ENCODE data around the gene ARL6IP4.

ARL6IP4 gene

DNA sequence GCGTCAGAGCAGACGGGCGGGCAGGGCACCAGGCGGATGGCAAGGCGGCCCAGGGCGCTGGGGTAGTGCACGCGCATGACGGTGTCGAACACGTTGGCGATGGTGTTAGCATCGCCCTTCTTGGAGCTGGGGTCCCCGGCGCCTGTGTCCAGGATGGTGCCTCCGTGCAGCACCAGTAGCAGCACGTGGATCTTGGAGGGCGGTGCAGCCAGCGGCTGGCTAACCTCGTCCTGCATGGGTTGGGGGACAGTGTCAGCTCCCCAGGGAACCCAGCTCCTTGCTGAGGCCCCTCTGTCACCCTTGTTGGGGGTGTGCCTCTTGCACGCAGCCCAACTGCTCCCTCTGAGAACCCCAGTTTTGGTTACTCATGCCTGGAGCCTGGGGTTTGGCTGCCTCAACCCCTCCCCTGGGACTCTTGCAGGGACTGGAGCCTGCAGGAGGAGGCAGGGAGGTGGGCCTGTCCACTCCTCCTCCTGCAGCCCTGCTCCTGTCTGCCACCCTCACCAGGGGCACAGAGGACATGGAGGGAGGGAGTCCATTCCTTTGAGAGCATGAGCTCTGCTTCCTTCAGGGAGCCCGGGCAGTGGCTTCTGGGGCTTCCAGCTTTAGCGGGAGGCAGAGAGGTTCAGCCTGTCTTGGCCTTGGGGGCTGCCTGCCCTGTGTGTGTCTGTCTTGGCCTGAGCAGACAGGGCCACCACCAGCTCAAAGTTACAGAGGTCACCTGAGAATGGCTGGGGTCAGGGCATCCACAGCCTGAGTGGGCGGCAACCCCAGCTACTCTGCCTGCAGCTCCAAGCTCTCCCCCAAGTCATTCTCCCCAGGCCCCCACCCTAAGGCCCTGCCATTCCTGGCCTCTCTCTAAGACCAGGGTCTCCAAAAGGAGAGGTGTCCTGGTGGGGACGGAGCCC is 17.1 kb downstream of the ARL6IP4 start:
- H3K36me3 ChIP-seq (ENCODE audit: control insufficient read depth, insufficient read depth, low read length): no peaks in the 10 kb centered on the region
- TF ChIP-seq, protein P1, sequence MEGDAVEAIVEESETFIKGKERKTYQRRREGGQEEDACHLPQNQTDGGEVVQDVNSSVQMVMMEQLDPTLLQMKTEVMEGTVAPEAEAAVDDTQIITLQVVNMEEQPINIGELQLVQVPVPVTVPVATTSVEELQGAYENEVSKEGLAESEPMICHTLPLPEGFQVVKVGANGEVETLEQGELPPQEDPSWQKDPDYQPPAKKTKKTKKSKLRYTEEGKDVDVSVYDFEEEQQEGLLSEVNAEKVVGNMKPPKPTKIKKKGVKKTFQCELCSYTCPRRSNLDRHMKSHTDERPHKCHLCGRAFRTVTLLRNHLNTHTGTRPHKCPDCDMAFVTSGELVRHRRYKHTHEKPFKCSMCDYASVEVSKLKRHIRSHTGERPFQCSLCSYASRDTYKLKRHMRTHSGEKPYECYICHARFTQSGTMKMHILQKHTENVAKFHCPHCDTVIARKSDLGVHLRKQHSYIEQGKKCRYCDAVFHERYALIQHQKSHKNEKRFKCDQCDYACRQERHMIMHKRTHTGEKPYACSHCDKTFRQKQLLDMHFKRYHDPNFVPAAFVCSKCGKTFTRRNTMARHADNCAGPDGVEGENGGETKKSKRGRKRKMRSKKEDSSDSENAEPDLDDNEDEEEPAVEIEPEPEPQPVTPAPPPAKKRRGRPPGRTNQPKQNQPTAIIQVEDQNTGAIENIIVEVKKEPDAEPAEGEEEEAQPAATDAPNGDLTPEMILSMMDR (IDR thresholded peaks at IDR 0.05; ENCODE audit: insufficient read depth, low read length, poor library complexity, severe bottlenecking): no peak
- no peak for DNase-seq (ENCODE audit: extremely low read depth, insufficient read length)
- no peaks in the 10 kb centered on the region; the same call in 1 of the 2 replicates for H3K27me3 ChIP-seq (replicated peaks; ENCODE audit: control insufficient read depth, insufficient read depth, low read length)
- no peak overlapping the region for H3K4me3 ChIP-seq (replicated peaks; ENCODE audit: low read depth, low read length)

DNA sequence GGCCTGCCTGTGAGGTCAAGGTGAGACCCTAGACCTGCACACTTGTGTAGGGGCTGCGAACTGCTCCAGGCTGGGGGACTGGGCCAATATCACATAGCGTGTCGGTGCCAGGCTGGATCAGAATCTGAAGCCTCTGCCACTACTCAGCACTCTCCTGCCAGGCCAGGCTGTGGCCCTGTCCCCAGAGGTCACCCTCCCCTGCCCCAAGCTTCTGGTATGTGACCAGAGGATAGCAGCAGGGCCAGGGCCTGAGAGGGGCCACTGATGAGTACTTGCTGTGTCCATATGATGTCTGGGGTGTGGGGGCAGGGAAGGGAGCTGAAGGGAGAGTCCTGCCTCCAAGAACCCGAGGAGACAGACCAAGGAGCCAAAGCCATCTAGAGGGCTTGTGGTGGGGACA is 17.8 kb downstream of the ARL6IP4 start:
- no peak for DNase-seq (ENCODE audit: extremely low read depth, insufficient read length)
- H3K27me3 ChIP-seq (replicated peaks; ENCODE audit: control insufficient read depth, insufficient read depth, low read length): no peaks in the 10 kb centered on the region; the same call in 1 of the 2 replicates
- TF ChIP-seq, protein P1 (IDR thresholded peaks at IDR 0.05; ENCODE audit: insufficient read depth, low read length, poor library complexity, severe bottlenecking): no peak
- no peak overlapping the region for H3K4me3 ChIP-seq (replicated peaks; ENCODE audit: low read depth, low read length)
- H3K36me3 ChIP-seq (ENCODE audit: control insufficient read depth, insufficient read depth, low read length): no peaks in the 10 kb centered on the region

DNA sequence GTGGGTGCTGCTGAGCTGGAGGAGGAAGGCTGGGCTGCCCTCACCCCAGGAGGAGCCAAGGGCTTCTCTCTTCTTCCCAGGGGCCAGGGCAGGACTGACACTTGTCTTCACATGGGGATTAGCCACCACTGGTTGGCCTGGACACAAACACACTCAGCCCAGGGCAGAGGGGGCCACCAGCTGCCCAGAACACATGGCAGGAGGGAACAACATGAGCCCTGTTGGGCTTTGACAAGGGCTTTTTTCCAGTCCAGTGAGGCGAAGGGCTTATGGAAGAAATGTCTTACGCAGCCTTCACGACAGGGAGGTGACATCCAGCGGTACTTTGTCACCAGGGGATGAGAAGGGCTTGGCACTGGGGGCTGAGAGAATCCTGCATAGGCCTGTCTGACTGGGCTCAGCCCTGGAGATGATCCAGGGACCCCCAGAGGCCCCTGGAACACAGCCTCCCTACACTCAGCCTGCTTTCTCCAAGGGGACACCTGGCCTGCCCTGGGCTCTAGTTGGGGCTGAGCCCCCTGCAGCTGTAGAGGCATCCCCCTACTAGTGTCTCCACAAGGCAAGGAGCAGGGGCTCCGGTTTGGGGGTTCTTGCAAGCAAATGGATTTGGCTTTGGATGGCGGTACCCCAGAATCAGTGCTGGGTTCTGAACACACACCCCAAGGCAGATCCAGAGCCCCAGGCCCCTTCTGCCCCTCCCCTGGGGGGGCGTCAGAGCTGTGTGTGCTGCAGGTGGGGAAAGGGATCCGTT is 18.9 kb downstream of the ARL6IP4 start:
- Histone ChIP-seq H3K27me3 (replicated peaks; ENCODE audit: control insufficient read depth, insufficient read depth, low read length) (no peaks in the 10 kb centered on the region; the same call in 1 of the 2 replicates), H3K4me3 (replicated peaks; ENCODE audit: low read depth, low read length) (no peak overlapping the region), H3K36me3 (ENCODE audit: control insufficient read depth, insufficient read depth, low read length) (no peaks in the 10 kb centered on the region)
- DNase-seq (ENCODE audit: extremely low read depth, insufficient read length): no peak
- TF ChIP-seq, protein P1 (IDR thresholded peaks at IDR 0.05; ENCODE audit: insufficient read depth, low read length, poor library complexity, severe bottlenecking): no peak

DNA sequence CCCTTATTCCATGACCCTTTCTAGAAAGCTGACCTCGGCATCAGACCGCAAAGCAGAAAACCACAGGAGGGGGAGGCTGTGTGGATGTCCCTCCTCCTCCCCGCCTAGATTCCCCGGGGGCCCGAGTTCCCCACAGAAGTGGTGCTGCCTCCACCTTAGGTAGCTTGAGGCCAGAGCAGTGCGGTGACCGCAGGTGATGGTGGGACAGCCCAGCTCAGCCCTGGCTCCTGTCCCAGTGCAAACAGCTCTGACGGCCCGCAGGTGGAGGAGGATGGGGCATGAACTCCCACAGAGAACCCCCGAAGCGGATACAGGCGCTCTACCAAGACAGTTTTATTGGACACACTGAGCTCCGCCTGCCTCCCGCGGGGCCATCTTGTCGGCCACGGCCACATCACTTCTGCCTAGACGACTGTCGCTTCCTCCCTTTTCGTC is 19.5 kb downstream of the ARL6IP4 start:
- Histone ChIP-seq H3K36me3 (ENCODE audit: control insufficient read depth, insufficient read depth, low read length) (no peaks in the 10 kb centered on the region), H3K4me3 (replicated peaks; ENCODE audit: low read depth, low read length) (no peak overlapping the region), H3K27me3 (replicated peaks; ENCODE audit: control insufficient read depth, insufficient read depth, low read length) (no peaks in the 10 kb centered on the region; the same call in 1 of the 2 replicates)
- TF ChIP-seq, protein P1 (IDR thresholded peaks at IDR 0.05; ENCODE audit: insufficient read depth, low read length, poor library complexity, severe bottlenecking): no peak
- no peak for DNase-seq (ENCODE audit: extremely low read depth, insufficient read length)

DNA sequence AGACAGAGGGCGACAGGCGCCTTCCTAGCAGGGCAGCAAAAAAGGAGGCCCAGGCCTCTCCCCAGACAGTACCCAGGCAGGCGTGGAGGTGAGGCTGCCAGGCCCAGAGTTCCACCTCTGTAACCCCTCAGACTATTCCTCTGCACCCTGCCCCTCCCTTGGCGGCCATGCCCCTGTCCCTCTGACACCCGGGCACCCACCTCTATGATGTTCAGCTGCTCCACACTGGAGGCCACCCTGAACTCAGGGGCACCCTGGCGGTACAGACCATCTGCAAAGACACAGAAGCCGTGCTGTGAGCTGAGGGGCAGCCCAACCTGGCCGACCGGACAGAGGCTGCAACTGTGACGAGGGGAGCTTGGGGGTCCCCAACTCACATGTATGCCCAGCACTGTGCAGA is 20.1 kb downstream of the ARL6IP4 start:
- TF ChIP-seq, protein P1 (IDR thresholded peaks at IDR 0.05; ENCODE audit: insufficient read depth, low read length, poor library complexity, severe bottlenecking): no peak
- no peak overlapping the region for H3K4me3 ChIP-seq (replicated peaks; ENCODE audit: low read depth, low read length)
- H3K36me3 ChIP-seq (ENCODE audit: control insufficient read depth, insufficient read depth, low read length): no peaks in the 10 kb centered on the region; the same call in 1 of the 2 replicates
- DNase-seq (ENCODE audit: extremely low read depth, insufficient read length): no peak
- H3K27me3 ChIP-seq (replicated peaks; ENCODE audit: control insufficient read depth, insufficient read depth, low read length): no peaks in the 10 kb centered on the region; the same call in 1 of the 2 replicates

All from GM06990 (cell line).